ENCODE data around the gene LCN6.
"Not testable (repeated sequence)": the region's sequence is repeated elsewhere in the genome, so short reads cannot be mapped to it uniquely, and the experiment has no call there.

LCN6 gene, protein sequence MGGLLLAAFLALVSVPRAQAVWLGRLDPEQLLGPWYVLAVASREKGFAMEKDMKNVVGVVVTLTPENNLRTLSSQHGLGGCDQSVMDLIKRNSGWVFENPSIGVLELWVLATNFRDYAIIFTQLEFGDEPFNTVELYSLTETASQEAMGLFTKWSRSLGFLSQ

DNA sequence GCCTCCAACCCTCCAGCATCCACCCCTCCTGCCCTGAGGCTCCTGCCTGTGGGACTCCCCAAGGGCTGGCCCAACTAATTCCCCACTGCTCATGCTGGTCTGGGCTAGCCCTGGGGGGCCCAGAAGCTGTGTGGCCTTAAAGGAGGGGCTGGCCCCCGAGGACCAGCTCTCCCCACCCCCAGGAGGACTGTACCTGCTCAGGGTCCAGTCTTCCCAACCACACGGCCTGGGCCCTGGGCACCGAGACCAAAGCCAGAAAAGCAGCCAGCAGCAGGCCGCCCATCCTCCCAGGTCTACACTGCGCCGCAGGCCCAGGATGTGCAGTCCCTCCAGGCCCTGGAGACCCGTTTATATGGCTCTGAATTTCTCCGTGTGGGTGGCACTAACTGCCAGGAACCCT, at the start of gene LCN6:
TSS of gene LCN6 (minus strand) at position 325 of the 400 bp plus-strand sequence. CDS start at position 283, 42 bp downstream.
- DNase-seq = no peak

DNA sequence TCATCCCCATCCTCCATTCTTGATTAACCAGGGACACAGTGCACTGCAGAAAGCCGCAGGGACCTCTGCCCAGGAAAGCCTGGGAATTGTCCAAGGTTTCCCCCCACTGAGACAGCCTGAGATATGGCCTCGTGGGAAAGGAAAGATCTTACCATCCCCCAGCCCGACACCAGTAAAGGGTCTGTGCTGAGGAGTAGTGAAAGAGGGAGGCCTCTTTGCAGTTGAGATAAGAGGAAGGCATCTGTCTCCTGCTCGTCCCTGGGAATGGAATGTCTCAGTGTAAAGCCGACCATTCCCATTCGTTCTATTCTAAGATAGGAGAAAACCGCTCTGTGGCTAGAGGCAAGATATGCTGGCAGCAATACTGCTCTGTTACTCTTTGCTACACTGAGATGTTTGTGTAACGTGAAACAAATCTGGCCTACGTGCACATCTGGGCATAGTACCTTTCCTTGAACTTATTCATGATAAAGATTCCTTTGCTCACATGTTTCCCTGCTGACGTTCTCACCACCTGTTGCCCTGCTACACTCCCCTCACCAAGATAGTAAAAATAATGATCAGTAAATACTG, 48.5 kb upstream of the LCN6 start:
- DNase-seq = not testable (repeated sequence)

DNA sequence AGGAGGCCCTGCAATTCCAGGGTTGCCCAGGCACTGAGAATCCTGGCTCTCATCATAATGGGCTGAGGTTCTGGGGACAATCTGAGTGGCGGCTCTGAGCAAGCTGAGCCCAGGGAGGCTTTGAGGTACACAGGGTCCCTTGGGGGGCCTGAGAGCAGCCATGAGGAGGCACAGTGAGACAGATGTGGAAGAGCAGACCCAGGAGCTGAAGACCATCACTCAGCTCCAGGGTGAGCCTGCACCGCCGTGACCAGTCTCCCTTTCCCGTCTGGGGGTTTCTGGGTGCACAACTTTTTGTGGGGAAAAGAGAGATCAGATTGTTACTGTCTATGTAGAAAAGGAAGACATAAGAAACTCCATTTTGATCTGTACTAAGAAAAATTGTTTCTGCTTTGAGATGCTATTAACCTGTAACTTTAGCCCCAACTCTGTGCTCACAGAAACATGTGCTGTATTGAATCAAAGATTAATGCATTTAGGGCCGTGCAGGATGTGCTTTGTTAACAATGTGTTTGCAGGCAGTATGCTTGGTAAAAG, 48.0 kb upstream of the LCN6 start, which contains the start of gene CCDC183:
TSS of gene CCDC183 (plus strand) at position 101 of the 537 bp plus-strand sequence. CDS start at position 161, 60 bp downstream.
- no peak for DNase-seq

DNA sequence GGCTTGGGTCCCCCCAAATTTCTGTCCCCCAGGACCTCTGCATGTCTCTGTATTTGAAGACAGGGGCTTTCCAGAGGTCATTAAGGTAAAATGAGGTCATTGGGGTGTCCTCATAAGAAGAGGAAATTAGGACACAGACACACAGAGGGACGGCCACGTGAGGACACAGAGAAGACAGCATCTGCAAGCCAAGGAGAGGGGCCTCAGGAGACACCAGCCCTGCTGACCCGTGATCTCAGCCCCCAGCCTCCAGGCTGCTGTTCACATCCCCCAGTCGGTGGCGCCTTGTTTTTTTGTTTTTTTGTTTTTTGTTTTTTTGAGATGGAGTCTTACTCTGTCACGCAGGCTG, 46.6 kb upstream of the LCN6 start:
- no peak for DNase-seq

DNA sequence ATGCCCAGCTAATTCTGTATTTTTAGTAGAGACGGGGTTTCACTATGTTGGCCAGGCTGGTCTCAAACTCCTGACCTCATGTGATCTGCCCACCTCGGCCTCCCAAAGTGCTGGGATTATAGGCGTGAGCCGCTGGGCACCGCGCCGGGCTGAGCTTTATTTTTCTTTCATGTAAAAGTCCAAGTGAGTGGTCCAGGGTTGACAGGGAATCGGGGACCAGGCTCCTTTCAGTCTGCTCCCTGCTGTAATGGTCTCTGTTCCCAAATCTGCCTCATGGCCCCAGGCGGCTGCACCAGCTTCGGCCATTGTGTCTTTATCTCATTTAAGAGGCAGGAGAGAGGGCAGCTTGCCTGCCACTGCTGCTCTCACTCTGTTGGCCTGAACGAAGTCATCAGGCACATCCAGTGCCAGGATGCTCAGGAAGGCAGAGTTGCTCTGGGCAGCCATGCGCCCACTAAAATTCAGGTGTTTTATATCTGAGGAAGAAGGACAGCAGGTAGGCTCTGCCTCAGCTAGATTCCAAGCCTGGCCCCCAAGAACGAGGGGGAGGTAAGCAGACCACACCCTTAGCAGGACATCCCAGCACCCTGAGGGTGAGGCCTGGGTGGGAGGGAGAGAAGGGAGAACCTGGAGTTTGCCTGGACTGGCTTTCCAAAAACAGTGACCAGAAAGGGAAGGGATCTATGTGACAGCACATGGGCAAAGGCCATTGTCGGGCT, 46.1 kb upstream of the LCN6 start:
- DNase-seq = no peak

DNA sequence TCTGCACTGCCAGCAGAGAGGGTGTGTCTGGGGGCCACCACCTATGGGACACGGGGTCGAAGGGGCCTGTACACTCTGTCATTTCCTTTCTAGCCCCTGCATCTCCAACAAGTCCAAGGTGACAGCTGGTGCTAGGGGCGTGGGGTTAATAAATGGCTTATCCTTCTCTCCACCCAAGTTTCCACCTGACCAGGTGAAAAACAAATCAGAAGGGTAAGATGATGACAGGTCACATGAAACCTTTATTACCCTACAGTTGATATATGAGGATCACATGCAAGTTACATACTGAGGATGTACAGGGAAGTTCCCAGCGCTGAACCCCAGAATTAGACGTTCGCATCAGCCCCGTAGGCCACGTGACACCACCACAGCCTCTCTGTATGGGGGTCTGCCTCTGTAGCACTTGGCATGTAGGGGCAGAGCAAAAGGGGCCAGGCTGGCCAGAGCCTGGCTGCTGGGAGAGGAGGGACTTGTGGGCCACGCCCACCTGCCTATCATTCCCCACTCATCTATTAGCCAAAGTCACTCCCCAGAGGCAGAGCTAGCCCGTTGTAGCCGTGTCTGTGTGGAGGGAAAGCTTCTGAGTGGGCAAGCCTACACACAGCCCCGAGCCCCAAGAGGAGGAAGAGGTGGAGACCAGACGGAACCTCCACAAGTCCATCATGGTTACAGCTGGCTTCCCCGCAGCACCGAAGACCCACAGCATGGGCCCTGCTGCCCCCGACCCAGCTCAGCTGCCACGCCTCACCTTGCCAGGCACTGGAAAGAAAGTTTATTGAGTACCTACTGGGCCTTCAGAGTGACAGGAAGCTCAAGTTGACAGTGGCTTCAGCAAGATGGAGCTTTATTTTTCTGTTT, 45.0 kb upstream of the LCN6 start:
- DNase-seq = no peak

DNA sequence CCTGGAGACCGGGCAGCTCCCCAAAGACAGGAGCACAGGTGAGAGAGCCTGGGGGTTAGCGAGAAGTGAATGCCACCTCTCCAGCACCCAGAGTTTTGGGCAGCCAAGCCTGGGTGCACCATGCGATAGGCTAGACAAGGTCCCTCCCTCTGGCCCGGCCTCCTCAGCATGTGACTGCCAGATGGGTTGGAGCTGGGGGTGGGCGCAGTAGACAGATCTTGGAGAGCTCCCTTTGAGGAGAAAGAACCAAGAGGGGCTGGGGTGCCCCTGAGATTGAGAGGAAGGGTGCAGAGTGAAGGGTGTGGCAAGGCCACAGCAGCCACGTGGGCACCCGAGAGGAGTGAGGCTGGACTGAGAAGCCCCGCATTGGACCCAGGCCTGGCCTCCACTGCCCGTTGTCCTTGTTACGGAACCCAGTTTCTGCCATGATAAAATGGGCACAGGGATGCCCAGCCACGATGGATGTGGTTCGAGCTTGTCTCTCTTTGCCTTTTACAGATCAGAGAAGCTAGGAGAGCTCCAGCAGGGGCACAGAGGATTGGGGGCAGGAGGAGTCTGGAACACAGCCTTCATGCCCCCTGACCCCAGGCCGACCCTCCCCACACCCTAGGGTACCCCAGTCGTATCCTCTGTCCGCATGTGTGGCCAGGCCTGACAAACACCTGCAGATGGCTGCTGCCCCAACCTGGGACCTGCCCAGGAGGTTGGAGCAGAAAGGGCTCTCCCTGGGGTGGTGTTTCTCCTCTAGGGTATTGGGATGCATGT, 44.2 kb upstream of the LCN6 start:
- no peak for DNase-seq

DNA sequence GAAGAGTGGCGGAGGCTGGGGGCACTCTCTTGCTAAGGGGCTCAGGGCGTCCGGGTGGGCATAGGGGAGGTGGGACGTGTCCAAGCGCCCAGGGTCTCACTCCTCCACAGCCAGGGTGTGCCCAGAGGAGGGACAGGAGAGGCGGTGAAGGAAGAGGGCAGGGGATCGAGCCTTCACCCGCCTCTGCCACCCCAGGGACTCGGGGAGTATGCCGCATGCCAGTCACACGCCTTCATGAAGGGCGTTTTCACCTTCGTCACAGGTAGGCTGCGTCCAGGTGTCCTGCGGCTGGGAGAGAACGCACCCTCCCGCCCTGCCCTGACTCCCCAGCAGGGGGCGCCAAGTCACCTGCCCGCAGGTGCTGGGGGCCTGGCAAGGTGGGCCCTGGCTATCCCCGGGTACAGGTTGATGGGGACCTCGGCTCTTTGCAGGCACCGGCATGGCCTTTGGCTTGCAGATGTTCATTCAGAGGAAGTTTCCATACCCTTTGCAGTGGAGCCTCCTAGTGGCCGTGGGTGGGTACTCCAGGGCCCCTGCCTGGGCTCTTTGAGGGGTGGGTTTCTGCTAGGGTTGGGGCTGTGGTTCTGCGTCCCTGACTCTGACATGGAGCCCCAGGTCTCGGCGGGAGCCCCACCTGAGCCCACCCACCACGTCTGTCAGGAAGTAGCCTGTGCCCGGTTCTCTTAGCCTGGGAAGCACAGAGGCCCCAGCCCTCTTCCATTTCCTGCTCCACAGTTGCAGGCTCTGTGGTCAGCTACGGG, 43.4 kb upstream of the LCN6 start:
- peak; percentile 65 to 71 for DNase-seq

DNA sequence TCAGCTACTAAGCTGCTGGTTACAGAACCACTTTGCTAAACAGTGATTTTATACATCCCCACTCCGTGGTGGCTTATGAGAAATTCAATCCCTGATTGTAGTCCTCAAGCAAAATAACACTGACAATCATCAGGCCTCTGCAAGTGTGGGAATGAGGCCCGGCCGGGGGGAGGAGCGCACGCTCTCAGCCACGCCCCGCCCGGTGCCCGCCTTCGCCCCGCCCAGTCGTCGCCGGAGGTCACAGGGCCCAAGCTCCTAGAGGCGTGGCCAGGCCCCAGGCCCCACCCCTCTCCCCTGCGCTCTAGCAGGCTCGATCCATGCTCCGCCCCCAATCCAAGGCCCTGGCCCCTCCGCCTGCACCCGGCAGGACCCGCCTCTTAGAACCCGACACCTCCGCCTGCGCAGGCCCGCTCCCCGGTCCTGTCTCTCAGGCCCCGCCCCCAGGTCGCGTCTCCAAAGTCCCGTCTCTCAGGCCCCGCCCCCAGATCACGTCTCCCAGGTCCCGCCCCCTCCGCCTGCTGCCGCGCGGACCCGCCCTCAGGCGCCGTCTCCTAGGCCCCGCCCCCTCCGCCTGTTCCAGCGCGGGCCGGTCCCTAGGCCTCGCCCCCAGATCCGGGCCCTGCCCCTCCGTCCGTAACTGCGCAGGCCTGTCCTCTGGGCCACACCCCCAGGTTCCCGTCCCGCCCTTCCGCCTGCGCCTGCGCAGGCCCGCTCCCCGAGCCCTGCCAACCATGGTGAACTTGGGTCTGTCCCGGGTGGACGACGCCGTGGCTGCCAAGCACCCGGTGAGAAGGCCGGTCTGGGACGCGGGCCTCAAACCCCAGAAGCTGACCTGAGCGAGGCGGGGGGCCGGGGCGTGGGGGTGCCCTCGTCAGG, 42.6 kb upstream of the LCN6 start, which contains the start of gene TMEM141:
TSS of gene TMEM141 (plus strand) at position 705 of the 876 bp plus-strand sequence. CDS start at position 732, 27 bp downstream.
- DNase-seq = peak; percentile 100

DNA sequence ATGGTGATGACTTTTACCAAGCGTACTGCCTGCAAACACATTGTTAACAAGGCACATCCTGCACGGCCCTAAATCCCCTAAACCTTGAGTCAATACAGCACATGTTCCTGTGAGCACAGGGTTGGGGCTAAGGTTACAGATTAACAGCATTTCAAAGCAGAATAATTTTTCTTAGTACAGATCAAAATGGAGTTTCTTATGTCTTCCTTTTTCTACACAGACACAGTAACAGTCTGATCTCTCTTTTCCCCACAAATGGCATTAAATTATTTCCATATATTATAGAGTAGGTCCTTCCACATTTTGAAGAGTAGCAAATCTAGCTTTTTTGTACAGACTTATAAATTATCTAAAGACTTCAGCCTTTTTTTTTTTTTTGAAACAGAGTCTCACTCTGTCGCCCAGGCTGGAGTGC, 41.2 kb upstream of the LCN6 start:
- DNase-seq = no peak

DNA sequence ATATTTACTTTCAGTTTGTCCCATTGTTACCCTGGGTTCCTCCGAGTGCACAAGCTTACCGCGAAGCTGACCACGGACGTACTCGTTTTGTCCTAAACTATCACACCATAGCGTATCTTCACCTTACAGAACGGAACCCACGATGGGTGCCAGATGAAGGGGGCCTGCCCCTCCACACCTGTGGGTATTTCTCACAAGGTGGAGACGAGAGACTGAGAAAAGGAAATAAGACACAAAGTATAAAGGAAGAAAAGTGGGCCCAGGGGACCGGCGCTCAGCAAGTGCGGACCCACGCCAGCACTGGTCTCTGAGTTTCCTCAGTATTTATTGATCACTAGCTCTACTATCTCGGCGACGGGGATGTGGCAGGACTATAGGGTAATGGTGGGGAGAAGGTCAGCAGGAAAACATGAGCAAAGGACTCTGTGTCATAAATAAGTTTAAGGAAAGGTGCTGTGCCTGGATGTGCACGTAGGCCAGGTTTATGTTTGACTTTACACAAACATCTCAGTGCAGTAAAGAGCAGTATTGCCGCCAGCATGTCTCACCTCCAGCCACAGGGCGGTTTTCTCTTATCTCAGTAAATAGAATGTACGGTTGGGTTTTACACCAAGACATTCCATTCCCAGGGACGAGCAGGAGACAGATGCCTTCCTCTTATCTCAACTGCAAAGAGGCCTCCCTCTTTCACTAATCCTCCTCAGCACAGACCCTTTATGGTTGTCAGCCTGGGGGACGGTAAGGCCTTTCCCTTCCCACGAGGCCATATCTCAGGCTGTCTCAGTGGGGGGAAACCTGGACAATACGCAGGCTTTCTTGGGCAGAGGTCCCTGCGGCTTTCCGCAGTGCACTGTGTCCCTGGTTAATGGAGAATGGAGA, 40.6 kb upstream of the LCN6 start:
- DNase-seq = not testable (repeated sequence)

DNA sequence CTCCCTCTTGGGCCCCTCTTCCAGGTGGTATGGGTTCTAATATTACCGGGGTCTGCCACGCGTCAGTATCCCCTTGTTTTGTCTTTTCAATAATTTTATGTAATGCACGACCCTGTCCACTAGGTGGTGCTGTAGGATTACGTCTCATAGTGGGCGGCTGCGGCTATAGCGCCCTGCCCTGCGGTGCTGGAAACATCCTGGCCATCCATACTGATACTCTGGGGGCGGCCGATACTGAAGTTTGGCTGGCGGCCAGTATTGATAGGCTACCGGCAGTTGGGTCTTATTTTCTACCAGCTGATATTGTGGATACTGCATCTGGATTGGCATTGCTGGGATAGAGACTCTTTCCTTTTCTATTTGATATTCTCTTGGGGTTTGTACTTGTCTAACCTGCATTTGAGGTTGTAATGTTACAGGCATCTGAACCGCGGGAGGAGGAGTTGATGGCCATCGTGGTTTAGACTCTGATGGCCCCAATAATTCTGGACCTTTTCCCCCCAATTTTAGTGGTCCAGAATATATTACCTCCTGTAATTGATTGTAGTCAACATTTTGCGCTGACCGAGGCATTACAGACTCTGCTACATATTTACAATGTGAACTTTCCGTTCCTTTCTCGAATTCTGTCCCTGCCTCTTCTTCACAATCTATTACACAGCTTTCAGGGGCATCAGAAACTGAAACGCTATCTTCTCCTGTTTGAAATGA, 39.5 kb upstream of the LCN6 start:
- peak; percentile 67 to 72 for DNase-seq

DNA sequence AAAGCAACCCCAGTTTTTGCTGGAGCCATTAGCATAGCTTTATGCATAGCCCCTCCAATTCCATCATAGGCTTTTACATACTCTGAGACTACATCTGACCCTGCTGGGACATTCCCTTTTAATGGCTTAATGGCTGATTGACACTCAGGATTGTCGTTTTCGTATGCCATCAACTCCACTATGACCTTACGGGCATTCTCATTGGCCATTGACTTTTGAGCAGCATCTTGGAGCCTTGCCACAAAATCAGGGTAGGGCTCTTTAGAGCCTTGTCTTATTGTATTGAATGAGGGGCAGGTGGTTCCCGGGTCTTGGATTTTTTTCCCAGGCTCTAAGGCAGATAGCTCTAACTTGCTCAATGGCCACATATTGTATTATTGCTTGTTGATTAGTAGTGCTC, 38.7 kb upstream of the LCN6 start:
- DNase-seq = not testable (repeated sequence)

DNA sequence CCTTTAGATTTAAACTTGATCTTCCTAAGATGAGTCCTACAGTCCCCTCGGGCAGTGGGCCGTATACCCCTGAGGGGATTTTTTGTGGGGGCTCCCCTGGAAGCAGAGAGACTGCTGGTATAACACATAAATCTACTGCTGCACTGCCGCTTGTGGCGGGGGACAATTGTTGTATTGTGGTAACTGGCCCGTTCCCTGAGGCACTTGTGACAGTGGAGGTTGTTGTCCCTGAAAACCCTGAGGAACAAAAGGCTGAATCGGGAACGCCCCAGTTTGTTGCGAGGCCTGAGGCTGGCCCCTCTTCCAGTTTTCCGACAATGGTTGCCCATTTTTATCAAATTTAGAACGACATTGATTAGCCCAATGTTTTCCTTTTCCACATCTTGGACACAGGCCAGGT, 38.1 kb upstream of the LCN6 start:
- DNase-seq = no peak

DNA sequence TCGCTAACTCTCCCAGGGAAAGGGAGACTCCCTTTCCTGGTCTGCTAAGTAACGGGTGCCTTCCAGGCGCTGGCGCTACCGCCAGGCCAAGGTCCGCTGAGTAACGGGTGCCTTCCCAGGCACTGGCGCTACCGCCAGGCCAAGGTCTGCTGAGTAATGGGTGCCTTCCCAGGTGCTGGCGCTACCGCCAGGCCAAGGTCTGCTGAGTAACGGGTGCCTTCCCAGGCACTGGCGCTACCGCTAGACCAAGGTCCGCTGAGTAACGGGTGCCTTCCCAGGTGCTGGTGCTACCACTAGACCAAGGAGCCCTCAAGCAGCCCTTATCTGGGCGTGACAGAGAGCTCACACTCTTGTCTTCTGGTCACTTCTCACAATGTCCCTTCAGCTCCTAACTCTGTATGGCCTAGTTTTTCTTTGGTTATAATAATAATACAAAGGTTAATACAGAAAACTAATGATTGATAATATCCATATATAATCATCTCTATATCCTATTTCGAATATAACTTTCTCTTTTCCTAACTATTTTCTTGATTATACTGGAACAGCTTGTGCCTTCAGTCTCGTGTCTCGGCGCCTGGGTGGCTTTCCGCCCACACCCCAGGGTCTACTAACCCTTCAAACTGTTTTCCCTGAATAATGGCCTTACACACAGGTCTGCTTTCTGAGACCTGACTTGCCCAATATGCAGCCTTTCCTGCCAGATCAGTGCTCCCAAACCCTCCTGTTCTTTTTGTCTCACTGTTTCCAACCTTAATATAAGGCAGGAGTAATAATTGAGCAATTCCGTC, 37.4 kb upstream of the LCN6 start:
- not testable (repeated sequence) for DNase-seq

DNA sequence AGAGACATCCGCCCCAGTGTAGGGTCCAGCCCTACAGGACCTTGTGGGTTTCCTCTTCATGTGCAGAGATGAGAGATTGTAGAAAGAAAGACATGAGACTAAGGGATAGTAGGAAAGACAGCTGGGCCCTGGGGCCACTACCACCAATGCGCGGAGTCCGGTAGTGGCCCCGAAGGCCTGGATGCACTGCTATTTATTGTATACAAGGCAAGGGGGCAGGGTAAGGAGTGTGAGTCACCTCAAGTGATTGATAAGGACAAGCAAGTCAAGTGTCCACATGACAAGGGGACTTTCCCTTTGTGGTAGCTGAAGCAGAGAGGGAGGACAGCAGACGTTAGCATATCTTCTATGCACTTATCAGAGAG, 36.7 kb upstream of the LCN6 start:
- DNase-seq = no peak

DNA sequence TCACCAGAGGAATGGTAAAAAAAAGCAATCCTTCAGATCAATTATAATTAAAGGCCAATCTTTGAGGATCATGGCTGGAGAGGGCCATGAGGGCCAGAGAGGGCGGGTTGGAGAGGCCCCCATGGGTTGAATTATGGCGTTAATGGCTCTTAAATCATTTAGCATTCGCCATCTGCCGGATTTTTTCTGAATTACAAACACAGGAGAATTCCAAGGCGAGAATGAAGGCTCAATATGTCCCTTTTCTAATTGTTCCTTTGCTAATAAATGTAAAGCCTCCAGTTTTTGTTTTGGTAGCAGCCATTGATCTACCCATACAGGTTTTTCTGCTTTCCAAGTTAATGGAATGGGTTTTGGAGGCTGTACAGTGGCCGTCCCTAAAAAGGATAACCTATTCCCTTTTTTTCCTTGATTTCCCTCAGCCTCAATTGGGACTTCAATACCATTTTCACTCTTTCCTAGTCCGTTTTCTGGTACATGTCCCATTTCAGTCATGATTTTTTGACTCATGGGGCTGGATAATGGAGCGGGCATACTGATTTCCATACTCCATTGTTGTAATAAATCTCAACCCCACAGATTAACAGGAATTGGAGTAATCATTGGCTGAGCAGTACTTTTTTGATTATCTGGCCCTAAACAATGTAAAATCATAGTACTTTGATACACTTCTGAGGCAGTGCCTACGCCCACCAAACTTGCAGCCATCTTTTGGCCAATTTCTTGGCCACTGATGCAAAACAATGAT, 36.1 kb upstream of the LCN6 start:
- no peak for DNase-seq
